GM18517 (cell line): ENCODE results near the gene FOXF2.

Experiments used
- ATAC-seq: cut with Tn5 transposase; IDR thresholded peaks from one replicate; pipeline ENCODE4 v1.9.1; 2021; ENCODE audit warnings: mild to moderate bottlenecking, moderate library complexity; ENCODE audit not compliant: unreplicated experiment

The FOXF2 gene

GRCh38 chr6:1378065-1379016 lies 11.0 kb upstream of the FOXF2 start:
- no peak for ATAC-seq

GRCh38 chr6:1379017-1379787 lies 10.2 kb upstream of the FOXF2 start:
- ATAC-seq: no peak

- ATAC-seq: no peak
Observed at GRCh38 chr6:1379788-1380147, 9.6 kb upstream of the FOXF2 start.

GRCh38 chr6:1380625-1381427 lies 8.6 kb upstream of the FOXF2 start:
- no peak for ATAC-seq

GRCh38 chr6:1381481-1382330 lies 7.7 kb upstream of the FOXF2 start:
- ATAC-seq: no peak

GRCh38 chr6:1382331-1382882 lies 7.0 kb upstream of the FOXF2 start:
- no peak for ATAC-seq

GRCh38 chr6:1382883-1383728 lies 6.3 kb upstream of the FOXF2 start:
- ATAC-seq: no peak

- ATAC-seq: no peak
Observed at GRCh38 chr6:1383729-1384548, 5.4 kb upstream of the FOXF2 start.

- no peak for ATAC-seq
Observed at GRCh38 chr6:1384549-1385128, 4.7 kb upstream of the FOXF2 start.

GRCh38 chr6:1385129-1386037 lies 4.0 kb upstream of the FOXF2 start:
- no peak for ATAC-seq

- ATAC-seq: no peak
Observed at GRCh38 chr6:1386038-1386709, 3.2 kb upstream of the FOXF2 start.

- no peak for ATAC-seq
Observed at GRCh38 chr6:1387538-1387875, 1.9 kb upstream of the FOXF2 start.

GRCh38 chr6:1387876-1388629 lies 1.3 kb upstream of the FOXF2 start:
- no peak for ATAC-seq

GRCh38 chr6:1388630-1389368 lies 577 bp upstream of the FOXF2 start:
- ATAC-seq: no peak
